Stimulated activated CD4-positive, alpha-beta T cell treated with anti-CD3 and anti-CD28 coated beads, Interleukin-12 subunit alpha, Interleukin-12 subunit beta, amount 100 ng/mL, for 48 hours (primary cell): ENCODE data around the gene NBEA.
"Not testable (repeated sequence)": the region's sequence is repeated elsewhere in the genome, so short reads cannot be mapped to it uniquely, and the experiment has no call there.

ENCODE experiments used
- DNase-seq, 3 donors: peaks; one replicate each; pipeline ENCODE4 v3.0.0-alpha.2; 2020; ENCODE audit warnings: low read depth in 2 of 3, low spot score in 1 of 3

NBEA gene

DNA sequence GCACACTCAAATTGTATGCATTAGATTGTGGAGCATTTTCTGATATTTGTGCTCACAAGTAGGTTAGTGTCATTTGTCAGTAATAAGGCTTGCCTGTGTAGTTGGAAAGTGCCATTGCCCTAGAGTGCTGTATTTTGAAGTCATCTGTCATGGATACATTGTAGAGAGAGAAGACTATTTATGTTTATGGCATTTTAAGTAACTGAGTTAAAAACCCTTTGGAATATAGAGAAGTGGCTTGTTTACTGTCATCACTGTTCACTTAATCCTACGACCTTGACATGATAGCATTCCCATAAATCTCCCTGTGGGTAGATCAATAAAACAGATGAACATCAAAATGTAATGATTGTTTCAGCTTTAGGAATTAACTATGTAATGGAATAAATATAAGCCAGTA is 423.8 kb downstream of the NBEA start:
- DNase-seq = no peak

DNA sequence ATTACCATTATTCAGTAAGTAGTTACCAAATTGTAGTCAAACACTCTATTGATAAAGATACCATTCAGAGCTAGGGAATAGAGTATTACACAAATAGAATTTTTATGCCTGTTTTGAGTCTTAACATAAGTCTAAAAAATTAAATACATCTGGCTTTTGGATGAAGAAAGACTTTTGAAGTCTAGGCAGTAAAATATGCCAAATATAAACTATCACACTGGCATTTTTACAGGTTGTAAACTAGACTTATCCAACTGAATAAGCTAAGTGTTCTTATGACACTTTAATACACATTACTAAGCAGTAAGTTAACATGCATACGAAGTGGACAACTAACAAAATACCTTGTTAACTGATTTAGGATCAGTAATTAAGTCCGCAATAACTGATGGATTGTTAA is 425.5 kb downstream of the NBEA start:
- DNase-seq = no peak

DNA sequence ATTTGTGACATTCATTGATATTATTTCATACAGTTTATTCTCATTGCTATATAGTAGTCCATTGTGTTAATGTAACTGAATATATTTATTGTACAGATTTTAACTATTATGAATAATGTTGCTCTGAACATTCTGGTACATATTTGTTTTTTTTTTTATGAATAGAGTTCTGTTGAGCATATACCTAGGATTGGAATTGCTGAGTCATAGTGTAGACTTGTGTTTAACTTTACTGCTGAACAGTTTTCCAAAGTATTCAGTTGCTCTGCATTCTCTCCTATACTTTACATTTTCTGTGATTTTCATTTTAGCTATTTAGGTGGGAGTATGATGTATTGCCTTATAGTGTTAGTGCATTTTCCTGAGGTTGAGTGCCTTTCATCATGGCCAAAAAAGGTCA is 436.9 kb downstream of the NBEA start:
- no peak for DNase-seq

- no peak for DNase-seq
Measured at GRCh38 chr13:35379663-35380062, 437.6 kb downstream of the NBEA start.

GRCh38 chr13:35387682-35388250 is 445.7 kb downstream of the NBEA start:
- DNase-seq = no peak

DNA sequence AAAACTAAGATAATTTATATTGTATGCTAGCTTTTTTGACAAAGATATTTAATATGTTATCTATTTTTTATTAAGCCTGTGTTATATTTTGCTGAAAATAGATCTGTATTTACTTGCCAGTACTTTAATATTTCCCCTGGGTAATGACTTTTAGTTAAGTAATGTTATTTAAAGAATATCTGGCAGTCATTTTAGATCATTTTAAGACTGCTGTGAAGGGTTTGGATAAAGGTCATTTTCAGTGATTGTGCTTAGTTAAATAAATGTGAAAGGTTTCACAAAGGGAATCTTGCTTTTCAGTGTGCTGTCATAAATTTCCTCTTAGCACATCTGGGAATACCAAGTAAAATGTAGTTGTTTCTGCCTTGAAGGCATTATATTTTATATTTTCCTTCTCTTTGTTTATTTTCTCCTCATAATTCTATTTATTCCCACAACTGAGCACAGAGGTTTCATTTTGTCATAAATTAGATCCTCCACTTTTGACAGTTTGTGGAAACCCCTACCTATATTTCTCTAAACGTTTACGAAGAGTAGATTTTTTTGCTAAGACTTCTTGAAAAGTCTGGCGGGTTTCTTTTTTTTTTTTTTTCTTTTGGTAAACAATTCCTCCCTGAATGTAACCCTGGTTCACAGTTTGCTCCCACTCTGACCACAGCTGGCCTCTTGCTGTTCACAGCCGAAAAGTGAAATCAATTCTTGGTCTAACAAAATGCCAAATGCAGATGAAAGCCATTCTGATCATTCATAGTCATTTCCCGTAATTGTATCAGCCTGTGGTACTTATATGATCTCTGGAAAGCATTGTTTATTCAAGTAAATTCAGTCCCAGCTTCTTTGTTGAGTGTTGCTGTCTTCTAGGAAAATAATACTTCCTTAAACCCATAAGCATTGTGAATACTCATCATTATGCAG is 446.6 kb downstream of the NBEA start:
- DNase-seq = no peak

DNA sequence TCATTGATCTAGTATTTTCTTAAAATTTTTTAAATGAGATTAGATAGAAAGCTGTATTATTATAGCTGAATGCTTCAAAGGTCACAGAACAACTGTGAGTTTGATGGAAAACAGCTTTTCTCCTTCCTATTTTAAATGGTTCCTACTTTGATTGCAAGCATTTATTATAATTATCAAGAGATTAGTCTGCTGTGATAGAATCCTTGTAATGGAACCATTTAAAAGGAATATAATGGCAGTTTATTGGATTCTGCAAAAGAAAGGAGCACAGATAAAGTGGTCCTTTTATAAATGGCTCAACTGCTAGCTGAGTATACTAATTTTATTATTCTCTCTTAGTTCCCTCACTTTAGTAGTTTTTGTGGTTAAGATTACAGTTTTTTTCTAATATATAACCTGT is 447.5 kb downstream of the NBEA start:
- no peak for DNase-seq

DNA sequence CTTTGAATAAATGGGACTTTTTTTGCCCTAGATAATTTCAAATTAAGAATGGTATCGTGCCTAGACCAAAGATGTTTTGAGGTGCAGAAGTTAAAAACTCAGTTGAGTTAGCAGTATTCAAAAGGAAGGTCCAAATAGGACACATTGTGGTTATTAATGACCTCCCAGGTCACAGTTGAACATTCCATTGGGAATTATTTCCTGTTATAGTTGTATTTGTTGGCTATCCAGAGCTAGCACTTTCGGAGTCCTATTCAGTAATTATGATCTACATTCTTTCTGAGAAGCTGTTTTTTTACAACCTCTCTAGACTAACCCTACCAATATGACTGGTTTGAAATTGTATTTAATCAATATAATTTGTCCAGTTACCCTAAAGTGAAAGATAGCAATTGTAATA is 450.7 kb downstream of the NBEA start:
- no peak for DNase-seq

DNA sequence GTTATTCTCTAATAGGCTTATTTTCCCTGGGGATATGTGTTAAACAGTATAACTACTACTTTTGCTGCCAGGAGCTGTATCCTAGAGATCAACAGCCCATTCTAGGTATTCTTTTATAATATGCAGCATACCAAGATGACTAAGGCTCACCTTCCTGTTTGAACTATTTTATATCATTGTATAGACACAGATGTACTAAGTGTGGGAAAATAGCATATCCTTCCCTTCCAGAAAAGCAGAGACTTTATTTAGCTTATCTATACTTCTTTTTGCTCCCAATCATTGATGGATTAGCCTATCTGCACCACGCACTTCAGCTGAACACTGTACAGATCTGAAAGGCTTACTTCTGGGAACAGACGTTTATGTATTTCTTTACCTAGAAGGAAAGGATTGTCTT is 451.8 kb downstream of the NBEA start:
- DNase-seq = no peak

GRCh38 chr13:35408285-35408684 is 466.2 kb downstream of the NBEA start:
- not testable (repeated sequence) for DNase-seq

DNA sequence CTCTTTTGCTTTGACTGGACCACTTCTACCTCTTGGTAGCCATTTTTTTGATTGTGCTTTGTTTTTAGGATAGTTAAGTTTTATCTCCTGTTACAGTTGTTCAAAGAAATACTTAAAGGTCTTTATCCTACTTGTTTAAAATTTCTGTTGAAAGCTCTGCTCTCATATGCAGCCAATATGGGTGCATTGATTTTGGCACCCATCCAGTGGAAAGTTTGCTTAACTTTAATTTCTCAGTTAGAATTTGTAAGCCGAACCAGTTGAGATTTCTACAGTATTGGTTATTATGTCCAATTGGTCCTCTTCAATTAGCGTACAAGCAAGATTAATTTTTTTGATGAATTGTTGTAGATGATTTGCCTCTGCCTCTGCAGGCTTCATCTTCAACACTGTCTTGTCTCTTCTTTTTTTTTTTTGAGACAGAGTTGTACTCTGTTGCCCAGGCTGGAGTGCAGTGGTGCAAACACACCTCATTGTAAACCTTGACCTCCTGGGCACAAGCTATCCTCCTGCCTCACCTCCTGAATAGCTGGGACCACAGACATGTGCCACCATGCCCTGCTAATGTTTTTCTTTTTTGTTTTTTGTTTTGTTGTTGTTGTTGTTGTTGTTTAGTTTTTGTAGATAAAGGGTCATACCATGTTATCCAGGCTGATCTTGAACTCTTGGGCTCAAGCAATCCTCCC is 469.1 kb downstream of the NBEA start:
- no peak for DNase-seq

- no peak for DNase-seq
Measured at GRCh38 chr13:35448465-35448864, 506.4 kb downstream of the NBEA start.

DNA sequence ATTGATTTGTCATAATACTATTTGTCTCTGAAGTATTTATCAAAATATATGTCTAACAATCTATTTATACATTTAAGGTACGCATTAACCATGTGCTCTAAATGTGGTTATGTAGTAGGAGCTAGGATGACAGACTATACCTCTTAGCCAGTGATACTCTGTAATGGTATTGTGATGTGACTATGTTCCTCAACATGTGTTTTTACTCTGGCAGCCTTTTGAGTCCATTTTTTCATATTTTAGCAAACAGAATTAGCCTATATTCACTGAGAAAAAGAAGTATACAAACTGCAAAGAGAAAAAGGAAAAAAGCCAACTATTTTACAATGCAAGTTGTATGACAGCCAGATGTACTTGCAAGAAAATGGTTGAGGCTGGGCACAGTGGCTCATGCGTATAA is 507.8 kb downstream of the NBEA start:
- no peak for DNase-seq

DNA sequence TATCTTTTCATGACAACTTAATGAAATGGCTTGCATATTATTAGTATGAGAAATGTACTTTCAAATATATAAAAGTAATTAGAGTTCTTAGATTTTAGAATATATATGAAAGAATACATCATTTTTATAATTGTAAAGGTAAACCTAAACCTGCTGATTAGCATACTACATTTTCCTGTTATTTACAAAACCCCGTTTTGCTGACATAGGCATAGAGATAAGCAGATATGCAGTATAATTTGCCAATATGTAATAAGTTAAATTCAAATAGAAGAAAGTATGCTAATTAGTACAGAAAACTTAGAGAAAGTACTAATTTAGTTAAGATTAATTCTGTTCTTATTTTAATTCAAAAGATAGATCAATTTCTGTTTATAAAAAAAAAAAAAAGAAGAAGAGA is 513.0 kb downstream of the NBEA start:
- no peak for DNase-seq

GRCh38 chr13:35457258-35457657 is 515.2 kb downstream of the NBEA start:
- no peak for DNase-seq

- DNase-seq = no peak
Measured at GRCh38 chr13:35460061-35460460, 518.0 kb downstream of the NBEA start.

DNA sequence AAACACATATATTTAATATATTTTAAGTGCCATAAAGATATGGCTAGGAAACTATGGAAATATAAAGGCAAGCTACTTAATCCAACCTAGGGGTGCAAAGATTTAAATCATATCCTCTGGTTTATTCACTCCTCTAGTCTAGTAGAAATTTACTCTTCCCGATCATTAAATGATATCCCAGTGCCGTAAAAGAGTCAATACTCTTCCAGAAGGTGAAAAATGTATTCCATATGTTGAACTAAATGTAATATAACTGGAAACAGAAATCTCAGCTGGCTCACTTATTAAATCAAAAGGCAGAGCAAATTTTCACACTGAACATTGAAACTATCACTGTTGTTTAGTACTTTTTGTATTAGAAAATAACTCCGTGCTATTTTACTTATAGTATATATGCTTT is 523.3 kb downstream of the NBEA start:
- DNase-seq = no peak

DNA sequence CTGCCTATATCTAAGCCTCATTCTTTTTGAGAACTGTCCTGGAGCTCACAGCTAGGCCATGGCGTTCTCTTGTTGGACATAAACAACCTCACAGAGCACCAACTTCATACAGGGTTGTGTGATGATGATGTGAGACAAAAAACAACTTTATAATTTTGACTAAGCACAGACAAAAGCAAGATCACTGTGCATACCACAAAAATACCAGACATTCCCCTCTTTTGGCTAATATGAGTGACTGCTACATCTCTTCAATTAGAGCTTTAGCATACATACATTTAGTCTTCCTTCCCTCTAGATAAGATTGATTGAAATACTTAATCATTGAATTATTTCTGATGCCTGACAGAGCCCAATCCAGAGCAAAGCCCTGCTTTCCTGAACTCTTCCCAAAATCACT is 526.1 kb downstream of the NBEA start:
- no peak for DNase-seq

DNA sequence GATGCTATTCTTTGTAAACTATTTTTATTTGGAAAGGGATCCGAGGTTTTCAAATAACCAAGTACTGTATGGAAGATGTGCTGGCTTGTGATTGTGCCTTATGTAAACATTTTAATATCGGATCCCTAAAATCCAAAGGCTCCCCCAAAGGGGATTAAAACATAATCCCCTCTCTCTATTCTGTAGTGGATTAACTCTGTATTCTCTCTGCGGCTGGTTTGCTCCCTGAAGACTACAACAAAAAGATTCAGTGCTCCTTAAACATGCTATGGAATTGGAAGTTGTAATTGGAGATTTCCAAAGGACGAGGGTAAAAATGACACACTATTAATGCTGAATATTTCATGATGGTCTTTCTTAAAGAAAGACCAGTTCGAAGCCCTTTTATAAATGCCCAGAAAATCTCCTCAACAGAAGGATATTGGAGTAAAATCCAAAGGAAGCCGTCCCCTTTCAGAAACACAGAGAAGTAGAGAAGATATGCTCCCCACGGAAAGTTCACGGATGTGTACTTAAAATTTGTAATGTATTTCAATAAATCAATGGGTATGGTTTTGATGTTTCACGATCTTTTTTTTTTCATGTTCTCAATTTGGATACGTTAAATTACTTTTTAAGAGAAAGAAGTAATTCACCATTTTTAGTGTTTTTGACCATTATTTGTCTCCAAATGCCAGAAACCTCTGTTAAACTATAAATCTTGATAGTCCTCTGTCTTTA is 527.9 kb downstream of the NBEA start:
- no peak for DNase-seq

DNA sequence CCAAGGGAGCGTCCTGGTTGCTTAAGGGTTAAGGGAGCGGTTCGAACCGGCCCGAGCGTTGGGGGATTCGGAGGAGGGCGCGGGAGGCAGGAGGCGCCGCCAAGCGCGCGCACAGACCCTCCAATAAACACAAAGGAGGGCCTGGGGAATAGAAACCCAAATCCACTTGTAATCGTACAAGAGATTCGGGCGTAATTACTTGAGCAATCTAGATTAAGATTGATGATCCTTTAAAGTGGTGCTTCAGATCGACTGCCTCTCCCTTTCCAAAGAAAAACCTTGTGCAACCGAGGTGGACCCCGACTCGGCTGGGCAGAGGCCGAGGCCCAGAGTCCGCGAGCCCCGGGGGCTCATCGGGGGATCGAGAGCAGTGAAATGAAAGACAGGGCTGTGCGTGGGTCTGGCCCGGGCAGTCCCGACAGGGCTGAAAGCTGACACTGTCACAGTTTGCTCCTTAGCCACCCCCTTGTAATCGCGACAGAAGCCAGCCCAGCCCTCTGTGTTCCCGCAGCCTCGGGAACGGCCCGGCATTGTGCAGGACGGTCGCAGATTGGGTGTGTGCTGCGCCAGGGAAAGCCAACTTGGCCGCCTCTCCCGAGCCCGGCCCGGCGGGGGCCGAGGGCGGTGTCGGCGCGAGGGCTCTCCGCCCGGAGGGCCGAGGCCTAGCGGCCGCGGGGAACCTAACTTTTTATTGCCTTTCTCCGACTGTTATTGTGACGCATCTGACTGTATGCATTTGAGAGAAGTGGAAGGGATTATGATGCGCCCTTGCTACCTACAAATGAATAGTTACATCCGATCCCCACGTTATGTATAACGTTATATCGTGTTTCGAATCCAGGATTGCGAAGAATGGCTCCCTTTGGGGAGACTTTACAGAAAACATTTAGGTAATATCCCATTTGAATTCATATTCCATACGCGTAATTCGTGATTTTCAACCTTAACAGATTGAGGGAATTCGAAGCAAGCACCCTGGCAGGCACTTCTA is 528.9 kb downstream of the NBEA start:
- DNase-seq = no peak
